ENCODE data around the gene CD22. TPM values are rescaled to one million over a fixed set of nuclear protein-coding genes. Genes with fewer than 3 reads are reported as not detected.

CD22 gene
- total and polyA plus RNA-seq, 8 donors, result 2.0 to 5.7 (median 4.0) TPM; not detected in 3

DNA sequence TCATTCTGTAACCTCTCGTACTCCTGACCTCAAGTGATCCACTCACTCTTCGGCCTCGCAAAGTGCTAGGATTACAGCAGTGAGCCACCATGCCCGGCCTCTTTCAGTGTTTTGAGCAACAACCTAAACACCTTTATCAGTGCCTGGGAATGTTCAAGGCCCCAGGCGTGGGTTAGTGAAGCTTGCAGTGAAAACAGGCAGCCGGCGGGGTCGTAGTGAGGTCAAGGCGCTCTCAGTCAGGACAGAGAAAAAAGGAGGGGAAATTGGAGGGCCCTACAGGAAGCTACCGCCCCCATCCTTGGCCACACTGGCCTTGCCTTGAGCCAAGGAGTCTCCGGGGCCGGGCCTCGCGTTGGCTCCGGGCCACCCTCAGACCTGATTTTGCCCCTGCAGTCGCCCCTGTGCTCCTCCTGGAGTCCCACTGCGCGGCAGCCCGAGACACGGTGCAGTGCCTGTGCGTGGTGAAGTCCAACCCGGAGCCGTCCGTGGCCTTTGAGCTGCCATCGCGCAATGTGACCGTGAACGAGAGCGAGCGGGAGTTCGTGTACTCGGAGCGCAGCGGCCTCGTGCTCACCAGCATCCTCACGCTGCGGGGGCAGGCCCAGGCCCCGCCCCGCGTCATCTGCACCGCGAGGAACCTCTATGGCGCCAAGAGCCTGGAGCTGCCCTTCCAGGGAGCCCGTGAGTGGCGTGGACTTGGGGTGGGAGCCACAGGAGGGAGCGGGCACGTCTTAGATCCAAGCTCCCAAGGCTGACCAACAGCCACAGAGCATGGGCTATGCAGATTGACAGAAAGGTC, 19.3 kb upstream of the CD22 start:
- intact Hi-C loops (cut with DNase I; ENCODE audit: low total_unique reads), result no loop called here
- WGBS, 5 donors, result 59 to 75% (median 70%) methylated on average over 25 to 47 of the region's 47 CpGs
- Histone ChIP-seq H3K27me3 (peaks cover 0 to 19% (median 0%) of the 10 kb centered on the region in 3 donors), H3K4me1 (no peaks in the 10 kb centered on the region), H3K4me3 (no peak overlapping the region), H3K36me3 (no peaks in the 10 kb centered on the region), H3K9me3 (no peaks in the 10 kb centered on the region), H3K27ac (no peak overlapping the region)
- DNase-seq, result peak in 1 of 2 donors; percentile 80
- TF ChIP-seq POLR2AphosphoS5 (IDR thresholded peaks at IDR 0.05) (no peak), POLR2A (IDR thresholded peaks at IDR 0.05) (no peak), EP300 (IDR thresholded peaks at IDR 0.05) (no peak)
- TF ChIP-seq, protein P1, sequence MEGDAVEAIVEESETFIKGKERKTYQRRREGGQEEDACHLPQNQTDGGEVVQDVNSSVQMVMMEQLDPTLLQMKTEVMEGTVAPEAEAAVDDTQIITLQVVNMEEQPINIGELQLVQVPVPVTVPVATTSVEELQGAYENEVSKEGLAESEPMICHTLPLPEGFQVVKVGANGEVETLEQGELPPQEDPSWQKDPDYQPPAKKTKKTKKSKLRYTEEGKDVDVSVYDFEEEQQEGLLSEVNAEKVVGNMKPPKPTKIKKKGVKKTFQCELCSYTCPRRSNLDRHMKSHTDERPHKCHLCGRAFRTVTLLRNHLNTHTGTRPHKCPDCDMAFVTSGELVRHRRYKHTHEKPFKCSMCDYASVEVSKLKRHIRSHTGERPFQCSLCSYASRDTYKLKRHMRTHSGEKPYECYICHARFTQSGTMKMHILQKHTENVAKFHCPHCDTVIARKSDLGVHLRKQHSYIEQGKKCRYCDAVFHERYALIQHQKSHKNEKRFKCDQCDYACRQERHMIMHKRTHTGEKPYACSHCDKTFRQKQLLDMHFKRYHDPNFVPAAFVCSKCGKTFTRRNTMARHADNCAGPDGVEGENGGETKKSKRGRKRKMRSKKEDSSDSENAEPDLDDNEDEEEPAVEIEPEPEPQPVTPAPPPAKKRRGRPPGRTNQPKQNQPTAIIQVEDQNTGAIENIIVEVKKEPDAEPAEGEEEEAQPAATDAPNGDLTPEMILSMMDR (IDR thresholded peaks at IDR 0.05), result no peak

DNA sequence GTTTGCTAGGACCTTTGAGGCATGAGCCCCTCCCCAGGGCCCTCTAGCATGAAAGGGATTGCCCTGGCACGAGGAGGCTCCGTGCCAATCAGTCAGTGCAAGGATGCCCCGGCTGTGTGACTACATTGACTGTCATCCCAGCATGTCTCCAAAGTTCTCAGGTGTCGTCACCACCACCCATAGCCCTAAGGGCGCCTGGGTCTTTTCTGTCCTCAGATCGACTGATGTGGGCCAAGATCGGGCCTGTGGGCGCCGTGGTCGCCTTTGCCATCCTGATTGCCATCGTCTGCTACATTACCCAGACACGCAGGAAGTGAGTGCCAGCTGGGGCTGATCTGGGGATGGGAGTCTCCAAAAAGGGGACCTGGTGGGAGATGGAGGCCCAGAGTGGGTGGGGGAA, 18.7 kb upstream of the CD22 start:
- no peaks in the 10 kb centered on the region for H3K36me3 ChIP-seq
- intact Hi-C loops (cut with DNase I; ENCODE audit: low total_unique reads), result no loop called here
- no peak overlapping the region for H3K27ac ChIP-seq
- no peaks in the 10 kb centered on the region for H3K4me1 ChIP-seq
- H3K4me3 ChIP-seq, result no peak overlapping the region
- WGBS, 5 donors, result 70 to 89% (median 87%) methylated on average over 11 to 12 of the region's 12 CpGs
- no peaks in the 10 kb centered on the region for H3K9me3 ChIP-seq
- TF ChIP-seq POLR2A (IDR thresholded peaks at IDR 0.05) (no peak), POLR2AphosphoS5 (IDR thresholded peaks at IDR 0.05) (no peak), EP300 (IDR thresholded peaks at IDR 0.05) (no peak)
- TF ChIP-seq, protein P1 (IDR thresholded peaks at IDR 0.05), result no peak
- no peak for DNase-seq
- peaks cover 0 to 26% (median 0%) of the 10 kb centered on the region in 3 donors for H3K27me3 ChIP-seq

DNA sequence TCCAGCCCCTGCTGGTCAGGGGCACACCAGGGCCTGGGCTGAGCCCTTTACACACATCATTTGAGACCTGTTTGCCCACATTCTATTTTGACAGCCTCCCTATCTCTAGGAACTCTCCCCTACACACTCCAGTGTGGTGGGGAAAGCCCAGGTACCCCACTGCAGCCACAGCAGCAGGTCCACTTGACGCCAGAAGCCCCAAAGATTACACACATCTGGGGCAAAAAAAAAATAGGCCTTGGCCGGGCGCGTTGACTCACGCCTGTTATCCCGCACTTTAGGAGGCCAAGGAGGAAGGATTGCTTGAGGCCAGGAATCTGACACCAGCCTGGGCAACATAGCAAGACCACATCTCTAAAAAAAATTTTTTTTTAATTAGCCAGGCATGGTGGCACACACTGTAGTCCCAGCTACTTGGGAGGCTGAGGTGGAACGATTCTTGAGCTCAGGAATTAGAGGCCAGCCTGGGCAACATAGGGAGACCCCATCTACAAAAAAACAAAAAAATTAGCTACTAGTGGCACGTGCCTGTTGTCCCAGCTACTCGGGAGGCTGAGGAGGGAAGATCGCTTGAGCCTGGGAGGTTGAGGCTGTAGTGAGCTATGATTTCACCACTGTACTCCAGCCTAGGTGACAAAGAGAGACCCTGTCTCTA, 18.0 kb upstream of the CD22 start:
- H3K27ac ChIP-seq, result no peak overlapping the region
- no peaks in the 10 kb centered on the region for H3K36me3 ChIP-seq
- no peak for DNase-seq
- TF ChIP-seq POLR2A (IDR thresholded peaks at IDR 0.05), result no peak
- TF ChIP-seq, protein P1 (IDR thresholded peaks at IDR 0.05), result no peak
- no peak for TF ChIP-seq POLR2AphosphoS5 (IDR thresholded peaks at IDR 0.05)
- TF ChIP-seq EP300 (IDR thresholded peaks at IDR 0.05), result no peak
- no peak overlapping the region for H3K4me3 ChIP-seq
- no peaks in the 10 kb centered on the region for H3K9me3 ChIP-seq
- H3K4me1 ChIP-seq, result no peaks in the 10 kb centered on the region
- 86 to 92% (median 91%) methylated on average over 10 of the region's 10 CpGs for WGBS, 5 donors
- H3K27me3 ChIP-seq, result peaks cover 0 to 28% (median 0%) of the 10 kb centered on the region in 3 donors
- intact Hi-C loops (cut with DNase I; ENCODE audit: low total_unique reads), result no loop called here

DNA sequence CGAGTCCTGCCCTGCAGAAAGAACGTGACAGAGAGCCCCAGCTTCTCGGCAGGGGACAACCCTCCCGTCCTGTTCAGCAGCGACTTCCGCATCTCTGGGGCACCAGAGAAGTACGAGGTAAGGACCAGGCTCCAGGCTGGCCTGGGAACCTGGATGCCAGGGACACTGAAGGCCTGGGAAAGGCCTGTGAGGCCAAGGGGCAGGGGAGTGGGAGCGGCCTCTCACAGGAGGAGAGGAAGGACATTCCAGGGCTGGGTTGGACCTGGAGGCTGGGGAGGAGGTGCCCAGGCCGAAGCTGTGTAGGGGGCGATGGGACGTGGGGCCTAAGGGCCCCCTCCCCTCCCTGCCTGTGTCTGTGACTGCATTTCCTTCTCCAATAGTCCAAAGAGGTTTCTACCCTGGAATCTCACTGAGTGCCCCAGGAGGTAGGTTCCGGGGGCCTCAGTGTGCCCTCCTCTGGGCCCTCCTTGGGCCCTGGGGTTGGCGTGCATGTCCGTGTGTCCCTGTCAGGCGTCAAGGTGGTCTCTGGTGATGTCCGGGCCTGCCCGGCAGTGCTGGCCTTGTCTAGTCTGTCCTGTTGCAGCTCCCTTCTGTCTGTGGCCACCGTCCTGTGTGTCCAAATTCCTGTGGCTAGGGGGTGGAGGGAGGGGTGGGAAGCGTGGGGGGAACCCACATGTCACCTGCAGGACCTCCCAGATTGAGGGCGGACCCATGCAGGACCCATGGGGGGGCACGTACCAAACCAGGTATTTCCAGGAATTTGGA, 16.9 kb upstream of the CD22 start:
- H3K27ac ChIP-seq, result no peak overlapping the region
- intact Hi-C loops (cut with DNase I; ENCODE audit: low total_unique reads), result no loop called here
- H3K4me3 ChIP-seq, result no peak overlapping the region
- WGBS, 5 donors, result 80 to 85% (median 81%) methylated on average over 14 to 21 of the region's 21 CpGs
- no peaks in the 10 kb centered on the region for H3K9me3 ChIP-seq
- peaks cover 0 to 28% (median 0%) of the 10 kb centered on the region in 3 donors for H3K27me3 ChIP-seq
- TF ChIP-seq EP300 (IDR thresholded peaks at IDR 0.05) (no peak), POLR2AphosphoS5 (IDR thresholded peaks at IDR 0.05) (no peak), POLR2A (IDR thresholded peaks at IDR 0.05) (no peak)
- TF ChIP-seq, protein P1 (IDR thresholded peaks at IDR 0.05), result no peak
- H3K36me3 ChIP-seq, result no peaks in the 10 kb centered on the region
- H3K4me1 ChIP-seq, result no peaks in the 10 kb centered on the region
- no peak for DNase-seq
